Measurements from ENCODE around the gene PPP1R1B. TPM values are rescaled to one million over a fixed set of nuclear protein-coding genes. Genes with fewer than 3 reads are reported as not detected.

Gene PPP1R1B
- total and polyA plus RNA-seq, 9 of the 15 experiments (the other 6 are each of a cell fraction or from before 2014, with no cell fraction given): 0.07 to 0.18 (median 0.10) TPM; not detected in 4

DNA sequence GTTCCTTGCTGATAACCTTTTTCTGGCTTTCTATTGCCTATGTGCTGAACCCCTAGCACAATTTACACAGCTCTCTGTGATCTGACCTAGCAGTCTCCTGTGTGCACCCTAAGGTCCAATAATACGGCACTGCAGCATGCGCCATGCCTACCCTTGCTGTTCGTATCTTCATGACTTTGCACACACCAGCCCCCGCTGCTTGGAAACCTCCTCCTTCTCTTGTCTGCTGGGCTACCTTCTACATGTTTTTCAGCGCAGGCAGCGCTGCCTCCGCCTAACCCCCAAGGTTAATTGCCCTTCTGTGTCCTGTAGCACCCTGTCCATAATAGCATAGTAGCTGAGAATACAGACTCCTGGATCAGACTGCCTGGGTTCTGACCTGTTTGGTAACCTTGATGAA lies 11.6 kb downstream of the PPP1R1B start (continued):
- TF ChIP-seq, protein P1, sequence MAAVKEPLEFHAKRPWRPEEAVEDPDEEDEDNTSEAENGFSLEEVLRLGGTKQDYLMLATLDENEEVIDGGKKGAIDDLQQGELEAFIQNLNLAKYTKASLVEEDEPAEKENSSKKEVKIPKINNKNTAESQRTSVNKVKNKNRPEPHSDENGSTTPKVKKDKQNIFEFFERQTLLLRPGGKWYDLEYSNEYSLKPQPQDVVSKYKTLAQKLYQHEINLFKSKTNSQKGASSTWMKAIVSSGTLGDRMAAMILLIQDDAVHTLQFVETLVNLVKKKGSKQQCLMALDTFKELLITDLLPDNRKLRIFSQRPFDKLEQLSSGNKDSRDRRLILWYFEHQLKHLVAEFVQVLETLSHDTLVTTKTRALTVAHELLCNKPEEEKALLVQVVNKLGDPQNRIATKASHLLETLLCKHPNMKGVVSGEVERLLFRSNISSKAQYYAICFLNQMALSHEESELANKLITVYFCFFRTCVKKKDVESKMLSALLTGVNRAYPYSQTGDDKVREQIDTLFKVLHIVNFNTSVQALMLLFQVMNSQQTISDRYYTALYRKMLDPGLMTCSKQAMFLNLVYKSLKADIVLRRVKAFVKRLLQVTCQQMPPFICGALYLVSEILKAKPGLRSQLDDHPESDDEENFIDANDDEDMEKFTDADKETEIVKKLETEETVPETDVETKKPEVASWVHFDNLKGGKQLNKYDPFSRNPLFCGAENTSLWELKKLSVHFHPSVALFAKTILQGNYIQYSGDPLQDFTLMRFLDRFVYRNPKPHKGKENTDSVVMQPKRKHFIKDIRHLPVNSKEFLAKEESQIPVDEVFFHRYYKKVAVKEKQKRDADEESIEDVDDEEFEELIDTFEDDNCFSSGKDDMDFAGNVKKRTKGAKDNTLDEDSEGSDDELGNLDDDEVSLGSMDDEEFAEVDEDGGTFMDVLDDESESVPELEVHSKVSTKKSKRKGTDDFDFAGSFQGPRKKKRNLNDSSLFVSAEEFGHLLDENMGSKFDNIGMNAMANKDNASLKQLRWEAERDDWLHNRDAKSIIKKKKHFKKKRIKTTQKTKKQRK (IDR thresholded peaks at IDR 0.05; ENCODE audit: borderline replicate concordance, low read depth, low read length): no peak
- TF ChIP-seq FOXJ2 (tag; IDR thresholded peaks at IDR 0.05) (no peak), TRIM28 (IDR thresholded peaks at IDR 0.05) (no peak), RAD21 (CRISPR knock-in tag; conservative IDR thresholded peaks at IDR 0.05 in 1 of 2, IDR thresholded peaks at IDR 0.05 in 1 of 2) (no peak), MTA3 (IDR thresholded peaks at IDR 0.05; ENCODE audit: borderline replicate concordance) (no peak), DDX20 (tag; IDR thresholded peaks at IDR 0.05; ENCODE audit: low read depth) (no peak)
- TF ChIP-seq, protein P2, sequence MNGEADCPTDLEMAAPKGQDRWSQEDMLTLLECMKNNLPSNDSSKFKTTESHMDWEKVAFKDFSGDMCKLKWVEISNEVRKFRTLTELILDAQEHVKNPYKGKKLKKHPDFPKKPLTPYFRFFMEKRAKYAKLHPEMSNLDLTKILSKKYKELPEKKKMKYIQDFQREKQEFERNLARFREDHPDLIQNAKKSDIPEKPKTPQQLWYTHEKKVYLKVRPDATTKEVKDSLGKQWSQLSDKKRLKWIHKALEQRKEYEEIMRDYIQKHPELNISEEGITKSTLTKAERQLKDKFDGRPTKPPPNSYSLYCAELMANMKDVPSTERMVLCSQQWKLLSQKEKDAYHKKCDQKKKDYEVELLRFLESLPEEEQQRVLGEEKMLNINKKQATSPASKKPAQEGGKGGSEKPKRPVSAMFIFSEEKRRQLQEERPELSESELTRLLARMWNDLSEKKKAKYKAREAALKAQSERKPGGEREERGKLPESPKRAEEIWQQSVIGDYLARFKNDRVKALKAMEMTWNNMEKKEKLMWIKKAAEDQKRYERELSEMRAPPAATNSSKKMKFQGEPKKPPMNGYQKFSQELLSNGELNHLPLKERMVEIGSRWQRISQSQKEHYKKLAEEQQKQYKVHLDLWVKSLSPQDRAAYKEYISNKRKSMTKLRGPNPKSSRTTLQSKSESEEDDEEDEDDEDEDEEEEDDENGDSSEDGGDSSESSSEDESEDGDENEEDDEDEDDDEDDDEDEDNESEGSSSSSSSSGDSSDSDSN (IDR thresholded peaks at IDR 0.05; ENCODE audit: borderline replicate concordance in 1 of 2, low read depth in 2 of 2, low read length in 2 of 2): 0 out of 4 replicates have a peak, but pooled peaks of 1 of the 2 experiments have one; percentile 32
- TF ChIP-seq, protein P3, sequence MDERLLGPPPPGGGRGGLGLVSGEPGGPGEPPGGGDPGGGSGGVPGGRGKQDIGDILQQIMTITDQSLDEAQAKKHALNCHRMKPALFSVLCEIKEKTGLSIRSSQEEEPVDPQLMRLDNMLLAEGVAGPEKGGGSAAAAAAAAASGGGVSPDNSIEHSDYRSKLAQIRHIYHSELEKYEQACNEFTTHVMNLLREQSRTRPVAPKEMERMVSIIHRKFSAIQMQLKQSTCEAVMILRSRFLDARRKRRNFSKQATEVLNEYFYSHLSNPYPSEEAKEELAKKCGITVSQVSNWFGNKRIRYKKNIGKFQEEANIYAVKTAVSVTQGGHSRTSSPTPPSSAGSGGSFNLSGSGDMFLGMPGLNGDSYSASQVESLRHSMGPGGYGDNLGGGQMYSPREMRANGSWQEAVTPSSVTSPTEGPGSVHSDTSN (CRISPR knock-in tag; IDR thresholded peaks at IDR 0.05; ENCODE audit: low read depth): no peak
- TF ChIP-seq, protein P3 (tag; conservative IDR thresholded peaks at IDR 0.05; ENCODE audit: low read depth): no peak
